ENCODE results near the gene TPTE2.
"Not testable (repeated sequence)": the region's sequence is repeated elsewhere in the genome, so short reads cannot be mapped to it uniquely, and the experiment has no call there.

DNA sequence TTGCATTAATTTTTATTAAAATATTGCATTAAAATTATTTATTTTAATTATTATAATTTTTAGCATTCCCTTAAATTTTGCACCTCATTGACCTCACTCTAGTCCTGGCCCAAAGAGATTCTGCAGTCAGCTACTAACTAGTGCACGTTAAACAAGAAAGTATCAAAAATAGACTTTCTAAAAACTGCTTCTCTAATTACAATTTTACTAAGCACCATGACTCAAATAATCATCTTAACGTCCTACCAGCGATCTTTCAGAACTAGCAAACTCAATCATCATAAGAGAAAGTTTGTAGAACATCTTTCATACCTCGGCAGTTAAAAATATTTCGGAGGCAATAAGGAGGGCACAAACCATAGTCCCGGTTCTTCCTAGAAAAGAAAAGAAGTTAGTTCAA lies 123.6 kb downstream of the TPTE2 start:
- TF ChIP-seq EGR1 (IDR thresholded peaks at IDR 0.05; ENCODE audit: low read depth in 2 of 2); RXRA (IDR thresholded peaks at IDR 0.05); JUND (IDR thresholded peaks at IDR 0.05); RAD21 (IDR thresholded peaks at IDR 0.05); GABPA (IDR thresholded peaks at IDR 0.05 in 1 of 2, conservative IDR thresholded peaks at IDR 0.05 in 1 of 2); YY1 (IDR thresholded peaks at IDR 0.05); TAF1 (conservative IDR thresholded peaks at IDR 0.05): not testable (repeated sequence)
- TF ChIP-seq, protein P1, sequence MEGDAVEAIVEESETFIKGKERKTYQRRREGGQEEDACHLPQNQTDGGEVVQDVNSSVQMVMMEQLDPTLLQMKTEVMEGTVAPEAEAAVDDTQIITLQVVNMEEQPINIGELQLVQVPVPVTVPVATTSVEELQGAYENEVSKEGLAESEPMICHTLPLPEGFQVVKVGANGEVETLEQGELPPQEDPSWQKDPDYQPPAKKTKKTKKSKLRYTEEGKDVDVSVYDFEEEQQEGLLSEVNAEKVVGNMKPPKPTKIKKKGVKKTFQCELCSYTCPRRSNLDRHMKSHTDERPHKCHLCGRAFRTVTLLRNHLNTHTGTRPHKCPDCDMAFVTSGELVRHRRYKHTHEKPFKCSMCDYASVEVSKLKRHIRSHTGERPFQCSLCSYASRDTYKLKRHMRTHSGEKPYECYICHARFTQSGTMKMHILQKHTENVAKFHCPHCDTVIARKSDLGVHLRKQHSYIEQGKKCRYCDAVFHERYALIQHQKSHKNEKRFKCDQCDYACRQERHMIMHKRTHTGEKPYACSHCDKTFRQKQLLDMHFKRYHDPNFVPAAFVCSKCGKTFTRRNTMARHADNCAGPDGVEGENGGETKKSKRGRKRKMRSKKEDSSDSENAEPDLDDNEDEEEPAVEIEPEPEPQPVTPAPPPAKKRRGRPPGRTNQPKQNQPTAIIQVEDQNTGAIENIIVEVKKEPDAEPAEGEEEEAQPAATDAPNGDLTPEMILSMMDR (IDR thresholded peaks at IDR 0.05; ENCODE audit: low read depth, low read length, missing input control), result not testable (repeated sequence)
- TF ChIP-seq, protein P2, sequence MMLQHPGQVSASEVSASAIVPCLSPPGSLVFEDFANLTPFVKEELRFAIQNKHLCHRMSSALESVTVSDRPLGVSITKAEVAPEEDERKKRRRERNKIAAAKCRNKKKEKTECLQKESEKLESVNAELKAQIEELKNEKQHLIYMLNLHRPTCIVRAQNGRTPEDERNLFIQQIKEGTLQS (IDR thresholded peaks at IDR 0.05), result not testable (repeated sequence)
- TF ChIP-seq, protein P3, sequence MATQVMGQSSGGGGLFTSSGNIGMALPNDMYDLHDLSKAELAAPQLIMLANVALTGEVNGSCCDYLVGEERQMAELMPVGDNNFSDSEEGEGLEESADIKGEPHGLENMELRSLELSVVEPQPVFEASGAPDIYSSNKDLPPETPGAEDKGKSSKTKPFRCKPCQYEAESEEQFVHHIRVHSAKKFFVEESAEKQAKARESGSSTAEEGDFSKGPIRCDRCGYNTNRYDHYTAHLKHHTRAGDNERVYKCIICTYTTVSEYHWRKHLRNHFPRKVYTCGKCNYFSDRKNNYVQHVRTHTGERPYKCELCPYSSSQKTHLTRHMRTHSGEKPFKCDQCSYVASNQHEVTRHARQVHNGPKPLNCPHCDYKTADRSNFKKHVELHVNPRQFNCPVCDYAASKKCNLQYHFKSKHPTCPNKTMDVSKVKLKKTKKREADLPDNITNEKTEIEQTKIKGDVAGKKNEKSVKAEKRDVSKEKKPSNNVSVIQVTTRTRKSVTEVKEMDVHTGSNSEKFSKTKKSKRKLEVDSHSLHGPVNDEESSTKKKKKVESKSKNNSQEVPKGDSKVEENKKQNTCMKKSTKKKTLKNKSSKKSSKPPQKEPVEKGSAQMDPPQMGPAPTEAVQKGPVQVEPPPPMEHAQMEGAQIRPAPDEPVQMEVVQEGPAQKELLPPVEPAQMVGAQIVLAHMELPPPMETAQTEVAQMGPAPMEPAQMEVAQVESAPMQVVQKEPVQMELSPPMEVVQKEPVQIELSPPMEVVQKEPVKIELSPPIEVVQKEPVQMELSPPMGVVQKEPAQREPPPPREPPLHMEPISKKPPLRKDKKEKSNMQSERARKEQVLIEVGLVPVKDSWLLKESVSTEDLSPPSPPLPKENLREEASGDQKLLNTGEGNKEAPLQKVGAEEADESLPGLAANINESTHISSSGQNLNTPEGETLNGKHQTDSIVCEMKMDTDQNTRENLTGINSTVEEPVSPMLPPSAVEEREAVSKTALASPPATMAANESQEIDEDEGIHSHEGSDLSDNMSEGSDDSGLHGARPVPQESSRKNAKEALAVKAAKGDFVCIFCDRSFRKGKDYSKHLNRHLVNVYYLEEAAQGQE (IDR thresholded peaks at IDR 0.05), result not testable (repeated sequence)
- TF ChIP-seq, protein P4, sequence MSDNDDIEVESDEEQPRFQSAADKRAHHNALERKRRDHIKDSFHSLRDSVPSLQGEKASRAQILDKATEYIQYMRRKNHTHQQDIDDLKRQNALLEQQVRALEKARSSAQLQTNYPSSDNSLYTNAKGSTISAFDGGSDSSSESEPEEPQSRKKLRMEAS (IDR thresholded peaks at IDR 0.05), result not testable (repeated sequence)

Measured in liver (tissue), 3 donors.